A673 (cell line): Measurements from ENCODE around the gene LYPLAL1.

ENCODE experiments used
- CTCF ChIP-seq: fragments of 300-800, 200-600 bp; sonication (generic); conservative IDR thresholded peaks from 2 replicates; pipeline ENCODE4 v1.5.1; 2017; ENCODE audit warnings: low read depth, mild to moderate bottlenecking, antibody characterized with exemption, low read length, moderate library complexity, mixed read lengths
- EZH2 ChIP-seq: fragments of 200-600 bp; sonication (generic); IDR thresholded peaks from 2 replicates; pipeline ENCODE4 v1.6.1; 2017; ENCODE audit warnings: borderline replicate concordance, low read depth, mild to moderate bottlenecking, mixed read lengths, antibody characterized with exemption, low read length; ENCODE audit not compliant: poor library complexity, severe bottlenecking

GRCh38 chr1:219227360-219228057 lies 53.8 kb downstream of the LYPLAL1 start:
- TF ChIP-seq CTCF (no peak), EZH2 (no peak)
